Activated T-cell treated with anti-CD3 and anti-CD28 coated beads, Interleukin-2, amount 50 U/mL, for 72 hours (primary cell): ENCODE data around the gene GP1BB. TPM values are rescaled to one million over a fixed set of nuclear protein-coding genes. Genes with fewer than 3 reads are reported as not detected.
"Not testable (repeated sequence)": the region's sequence is repeated elsewhere in the genome, so short reads cannot be mapped to it uniquely, and the experiment has no call there.

Experiments
- ATAC-seq, 2 donors: fragments of 150-1000 bp; cut with Tn5 transposase; replicated peaks in 1 of 2; 2 replicates each; pipeline ENCODE4 v1.10.0; 2021; ENCODE audit warnings: moderate library complexity in 2 of 2, mild to moderate bottlenecking in 1 of 2
- DNase-seq, 2 donors: peaks; one replicate each; pipeline ENCODE4 v3.0.0; 2021 to 2022; ENCODE audit warnings: mixed read lengths in 1 of 2
- H3K27ac Mint-ChIP-seq: one replicate; pipeline ENCODE4 v1.8.0; 2022; ENCODE audit warnings: mild to moderate bottlenecking, moderate library complexity, mixed read lengths
- H3K27me3 Mint-ChIP-seq: one replicate; pipeline ENCODE4 v1.8.0; 2022; ENCODE audit warnings: low read depth, mixed read lengths
- H3K36me3 Mint-ChIP-seq, 2 donors: one replicate each; pipeline ENCODE4 v1.8.0; 2022; ENCODE audit warnings: mixed read lengths in 2 of 2, mild to moderate bottlenecking in 1 of 2; ENCODE audit not compliant: insufficient read depth in 2 of 2
- H3K4me1 Mint-ChIP-seq: one replicate; pipeline ENCODE4 v1.8.0; 2022; ENCODE audit warnings: low read depth, mixed read lengths
- H3K4me3 Mint-ChIP-seq, 2 donors: one replicate each; pipeline ENCODE4 v1.8.0; 2022; ENCODE audit warnings: mild to moderate bottlenecking in 2 of 2, mixed read lengths in 2 of 2, moderate library complexity in 2 of 2
- H3K9me3 Mint-ChIP-seq, 2 donors: one replicate each; pipeline ENCODE4 v1.8.0; 2022; ENCODE audit warnings: mixed read lengths in 2 of 2
- total RNA-seq, 2 donors: library from RNA; stranded (reverse); gene quantifications; one replicate each; pipeline ENCODE4 v1.2.3, GENCODE V29; 2022

The GP1BB gene
- under 1 TPM in 1 of 2 donors, not detected in 1; 0.17 TPM for total RNA-seq

DNA sequence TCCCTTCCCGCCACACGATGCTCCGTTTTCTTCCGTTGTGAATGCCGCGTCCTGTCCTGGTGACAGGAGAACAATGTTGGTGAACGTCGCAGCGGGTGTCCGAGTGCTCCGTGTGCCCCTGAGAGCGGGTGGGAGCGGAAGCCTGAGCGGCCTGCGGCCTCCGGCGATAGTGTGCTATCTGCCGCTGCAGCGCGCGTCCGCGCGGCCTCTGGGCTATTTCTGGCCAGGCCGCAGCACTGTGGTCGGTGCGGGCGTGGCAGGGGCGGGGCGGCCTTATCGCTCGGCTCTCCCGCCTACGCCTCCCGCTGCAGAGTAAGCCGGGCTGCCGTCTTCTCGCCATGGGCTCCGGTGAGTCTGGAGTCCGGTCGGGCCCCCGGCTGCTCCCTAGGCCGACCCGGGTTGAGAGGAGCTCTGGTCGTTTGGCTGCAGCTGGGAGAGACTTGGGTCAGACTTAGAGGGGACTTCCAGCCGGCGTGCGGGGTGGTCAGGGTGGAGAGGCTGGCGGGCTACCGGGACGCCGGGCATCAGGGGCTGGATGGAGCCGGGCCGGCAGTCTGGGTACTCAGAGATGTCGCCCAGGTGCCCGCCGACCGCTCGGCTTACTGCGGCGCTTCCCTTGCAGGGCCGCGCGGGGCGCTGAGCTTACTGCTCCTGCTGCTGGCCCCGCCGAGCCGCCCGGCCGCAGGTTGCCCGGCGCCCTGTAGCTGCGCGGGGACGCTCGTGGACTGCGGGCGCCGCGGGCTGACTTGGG is at the start of gene GP1BB:
Gene GP1BB (plus strand): TSS at position 308 of the 751 bp plus-strand sequence. CDS start 31 bp downstream, at position 339.
- no peaks in the 10 kb centered on the region for H3K9me3 Mint-ChIP-seq
- peak; percentile 72 to 75 for ATAC-seq
- peaks cover 13% of the 10 kb centered on the region for H3K4me1 Mint-ChIP-seq
- H3K27me3 Mint-ChIP-seq, result peaks cover 44% of the 10 kb centered on the region
- no peak within 1 kb of the TSS for H3K27ac Mint-ChIP-seq
- no peaks in the 10 kb centered on the region for H3K36me3 Mint-ChIP-seq
- DNase-seq, result peak; percentile 64
- peak within 1 kb of the TSS; percentile 77 to 80 for H3K4me3 Mint-ChIP-seq

- ATAC-seq (no peak), DNase-seq (no peak)
- H3K4me3 Mint-ChIP-seq, result no peak overlapping the region
- H3K9me3 Mint-ChIP-seq, result no peaks in the 10 kb centered on the region
- no peaks in the 10 kb centered on the region for H3K36me3 Mint-ChIP-seq
- no peak overlapping the region for H3K27ac Mint-ChIP-seq
- H3K27me3 Mint-ChIP-seq, result no peaks in the 10 kb centered on the region
- no peaks in the 10 kb centered on the region for H3K4me1 Mint-ChIP-seq
These were observed 49.7 kb upstream of the GP1BB start for GRCh38 chr22:19673660-19674059.

DNA sequence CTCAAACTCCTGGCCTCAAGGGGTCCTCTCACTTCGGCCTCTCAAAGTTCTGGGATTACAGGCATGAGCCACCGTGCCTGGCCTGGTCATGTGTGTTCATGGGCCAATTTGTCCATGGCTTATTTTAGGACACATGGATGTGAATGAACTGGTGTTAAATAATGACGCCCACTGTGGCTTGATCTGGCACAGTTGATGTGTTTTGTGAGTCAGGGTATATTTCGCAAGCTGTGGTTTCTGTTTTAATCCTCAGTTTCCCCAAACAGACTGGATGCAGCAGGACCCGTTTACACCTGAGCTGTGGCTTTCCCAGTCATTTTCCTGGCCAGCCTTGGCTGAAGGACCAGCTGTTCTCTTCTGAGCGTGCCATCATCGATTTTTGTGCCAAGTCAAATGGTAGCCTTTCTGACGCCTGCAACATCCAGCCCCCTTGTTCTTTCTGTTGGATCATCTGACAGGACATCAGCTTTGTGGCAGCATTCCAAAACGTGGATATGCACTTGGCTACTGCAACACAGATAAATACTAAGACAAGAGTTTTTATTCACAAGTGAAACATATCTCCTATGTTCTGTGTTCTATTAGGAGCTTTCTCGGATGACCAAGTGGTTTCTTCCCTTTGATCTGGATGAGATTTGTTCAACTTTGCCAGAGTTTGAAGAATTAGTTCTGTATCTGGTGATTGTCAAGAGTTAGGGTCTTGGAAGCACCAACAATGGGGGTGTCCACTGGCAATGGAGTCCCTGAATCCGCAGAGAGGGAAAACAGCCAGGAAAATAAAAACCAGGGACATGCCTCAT is 49.0 kb upstream of the GP1BB start:
- no peak overlapping the region for H3K4me3 Mint-ChIP-seq
- no peaks in the 10 kb centered on the region for H3K4me1 Mint-ChIP-seq
- H3K27ac Mint-ChIP-seq, result no peak overlapping the region
- H3K27me3 Mint-ChIP-seq, result no peaks in the 10 kb centered on the region
- ATAC-seq (no peak), DNase-seq (no peak)
- H3K36me3 Mint-ChIP-seq, result no peaks in the 10 kb centered on the region
- no peaks in the 10 kb centered on the region for H3K9me3 Mint-ChIP-seq

- Mint-ChIP-seq H3K27ac (no peak overlapping the region), H3K27me3 (no peaks in the 10 kb centered on the region), H3K36me3 (no peaks in the 10 kb centered on the region), H3K4me3 (no peak overlapping the region), H3K4me1 (no peaks in the 10 kb centered on the region), H3K9me3 (no peaks in the 10 kb centered on the region)
- no peak for DNase-seq
- ATAC-seq, result no peak
These were observed 48.4 kb upstream of the GP1BB start for GRCh38 chr22:19674929-19675253.

- no peaks in the 10 kb centered on the region for H3K9me3 Mint-ChIP-seq
- no peaks in the 10 kb centered on the region for H3K36me3 Mint-ChIP-seq
- no peak for ATAC-seq
- H3K27ac Mint-ChIP-seq, result no peak overlapping the region
- no peak overlapping the region for H3K4me3 Mint-ChIP-seq
- H3K27me3 Mint-ChIP-seq, result peaks cover under 1% of the 10 kb centered on the region
- H3K4me1 Mint-ChIP-seq, result no peaks in the 10 kb centered on the region
- no peak for DNase-seq
These were observed 47.9 kb upstream of the GP1BB start for GRCh38 chr22:19675428-19675827.

DNA sequence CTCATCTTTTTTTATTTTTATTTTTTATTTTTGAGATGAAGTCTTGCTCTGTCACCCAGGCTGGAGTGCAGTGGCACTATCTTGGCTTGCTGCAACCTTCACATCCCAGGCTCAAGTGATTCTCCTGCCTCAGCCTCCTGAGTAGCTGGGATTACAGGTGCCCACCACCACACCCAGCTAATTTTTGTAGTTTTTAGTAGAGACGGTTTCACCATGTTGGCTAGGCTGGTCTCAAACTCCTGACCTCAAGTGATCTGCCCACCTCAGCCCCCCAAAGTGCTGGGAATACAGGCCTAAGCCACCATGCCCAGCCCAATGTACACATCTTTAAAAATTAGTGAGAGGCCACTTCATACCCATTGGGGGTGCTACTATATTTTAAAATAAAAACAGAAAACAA is 46.9 kb upstream of the GP1BB start:
- not testable (repeated sequence) for H3K9me3 Mint-ChIP-seq, DNase-seq, H3K36me3 Mint-ChIP-seq, H3K27ac Mint-ChIP-seq, H3K4me3 Mint-ChIP-seq, H3K27me3 Mint-ChIP-seq, H3K4me1 Mint-ChIP-seq, ATAC-seq

GRCh38 chr22:19678949-19679521 is 44.3 kb upstream of the GP1BB start:
- DNase-seq (no peak), ATAC-seq (no peak)
- Mint-ChIP-seq H3K27me3 (peaks cover 35% of the 10 kb centered on the region), H3K36me3 (peaks cover 3% of the 10 kb centered on the region in 2 donors), H3K27ac (no peak overlapping the region), H3K4me1 (no peaks in the 10 kb centered on the region), H3K4me3 (no peak overlapping the region), H3K9me3 (peaks cover 0 to 1% of the 10 kb centered on the region in 2 donors)

- ATAC-seq, result peak; percentile 54 to 70
- Mint-ChIP-seq H3K4me3 (no peak overlapping the region), H3K4me1 (no peaks in the 10 kb centered on the region), H3K9me3 (peaks cover 0 to 1% of the 10 kb centered on the region in 2 donors), H3K27me3 (peaks cover 37% of the 10 kb centered on the region), H3K27ac (no peak overlapping the region), H3K36me3 (peaks cover 3% of the 10 kb centered on the region in 2 donors)
- peak; percentile 55 to 68 for DNase-seq
These were observed 43.7 kb upstream of the GP1BB start for GRCh38 chr22:19679522-19680101.

DNA sequence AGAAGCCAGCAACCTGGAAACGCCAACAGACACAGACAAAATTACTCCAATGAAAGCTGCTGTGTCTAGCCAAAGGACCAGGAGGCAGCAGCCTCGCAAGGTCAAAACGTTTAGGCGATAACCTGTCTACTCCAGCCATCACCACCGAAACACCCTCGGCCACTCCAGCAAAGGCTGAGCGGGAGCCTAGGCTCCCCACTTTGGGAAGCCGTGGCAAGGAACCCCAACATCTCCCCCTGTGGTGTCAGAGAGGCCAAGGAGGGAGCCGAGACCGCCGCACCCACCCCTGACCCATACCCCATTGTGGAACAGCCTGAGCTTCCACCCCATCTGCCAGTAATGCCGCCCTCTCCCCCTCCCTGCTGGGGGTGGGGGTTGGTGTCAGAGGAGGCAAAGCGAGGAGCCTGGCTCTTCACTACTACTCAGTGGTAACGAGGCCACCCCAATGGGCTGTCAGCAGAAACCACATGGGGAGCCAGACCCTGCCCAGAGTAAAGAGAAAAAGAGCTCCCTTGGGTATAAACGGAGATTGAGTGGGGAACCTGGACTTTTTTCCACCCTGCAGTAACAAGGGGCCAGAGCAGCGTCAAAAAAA is 43.0 kb upstream of the GP1BB start:
- H3K4me1 Mint-ChIP-seq, result no peaks in the 10 kb centered on the region
- no peak overlapping the region for H3K27ac Mint-ChIP-seq
- H3K36me3 Mint-ChIP-seq, result peaks cover 3% of the 10 kb centered on the region in 2 donors
- ATAC-seq (no peak), DNase-seq (no peak)
- H3K27me3 Mint-ChIP-seq, result peaks cover 37% of the 10 kb centered on the region
- no peak overlapping the region for H3K4me3 Mint-ChIP-seq
- H3K9me3 Mint-ChIP-seq, result peaks cover 0 to 1% of the 10 kb centered on the region in 2 donors

DNA sequence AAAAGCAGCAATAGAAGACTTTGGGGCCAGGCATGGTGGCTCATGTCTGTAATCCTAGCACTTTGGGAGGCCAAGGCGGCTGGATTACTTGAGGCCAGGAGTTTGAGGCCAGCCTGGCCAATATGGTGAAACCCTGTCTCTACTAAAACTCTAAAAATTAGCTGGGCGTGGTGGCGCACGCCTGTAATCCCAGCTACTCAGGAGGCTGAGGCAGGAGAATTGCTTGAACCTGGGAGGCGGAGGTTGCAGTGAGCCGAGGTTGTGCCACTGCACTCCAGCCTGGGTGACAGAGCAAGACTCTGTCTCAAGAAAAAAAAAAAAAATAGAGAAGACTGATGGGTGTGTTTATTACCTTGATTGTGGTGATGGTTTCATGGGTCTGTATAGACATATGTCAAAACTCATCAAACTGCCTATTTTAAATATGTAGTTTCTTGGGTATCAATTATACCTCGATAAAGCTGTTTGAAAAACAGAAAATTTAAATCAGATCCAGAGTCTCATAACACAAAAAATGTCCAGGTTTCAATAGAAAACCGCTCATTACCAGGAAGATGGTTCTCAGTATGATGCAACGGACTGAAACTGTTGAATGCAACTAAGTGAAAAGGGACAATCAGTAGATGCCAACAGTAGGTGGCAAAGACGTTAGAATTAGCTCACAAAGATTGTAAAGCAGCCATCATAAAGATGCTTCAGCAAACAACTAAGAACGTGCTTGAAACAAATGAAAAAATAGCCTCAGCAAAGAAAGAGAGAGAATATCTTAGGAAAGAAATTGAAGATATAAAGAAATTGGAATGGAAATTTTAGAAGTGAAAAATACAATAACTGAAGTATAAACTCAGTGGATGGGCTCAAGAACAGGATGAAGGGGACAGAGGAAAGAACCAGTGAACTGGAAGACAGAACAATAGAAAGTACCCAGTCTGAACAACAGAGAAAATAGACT is 42.2 kb upstream of the GP1BB start:
- Mint-ChIP-seq H3K9me3 (peaks cover 0 to 1% of the 10 kb centered on the region in 2 donors), H3K27me3 (peaks cover 37% of the 10 kb centered on the region), H3K27ac (peak overlapping the region; percentile 61), H3K4me3 (peak overlapping the region in 1 of 2 donors; percentile 42), H3K4me1 (no peaks in the 10 kb centered on the region), H3K36me3 (peaks cover 3% of the 10 kb centered on the region in 2 donors)
- ATAC-seq (peak; percentile 25 to 44), DNase-seq (no peak)

DNA sequence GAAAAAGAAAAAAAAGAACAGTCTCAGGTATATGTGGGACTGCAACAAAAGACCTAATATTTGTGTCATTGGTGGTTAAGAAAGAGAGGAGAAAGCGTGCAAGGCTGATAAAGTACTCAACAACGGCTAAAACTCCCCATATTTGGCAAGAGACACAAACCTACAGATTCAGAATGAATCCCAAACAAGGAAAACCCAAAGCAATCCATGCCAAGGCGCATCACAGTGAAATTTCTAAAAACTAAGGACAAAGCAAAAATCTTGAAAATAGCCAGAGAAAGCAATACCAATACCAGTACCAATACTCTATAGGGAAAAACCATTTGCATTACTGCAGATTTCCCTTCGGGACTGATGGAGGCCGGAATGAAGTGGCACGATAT is 41.5 kb upstream of the GP1BB start:
- H3K4me1 Mint-ChIP-seq, result no peaks in the 10 kb centered on the region
- H3K9me3 Mint-ChIP-seq, result peaks cover 0 to 1% of the 10 kb centered on the region in 2 donors
- DNase-seq (no peak), ATAC-seq (no peak)
- peaks cover 3% of the 10 kb centered on the region in 2 donors for H3K36me3 Mint-ChIP-seq
- no peak overlapping the region for H3K4me3 Mint-ChIP-seq
- peaks cover 37% of the 10 kb centered on the region for H3K27me3 Mint-ChIP-seq
- peak overlapping the region; percentile 61 for H3K27ac Mint-ChIP-seq

DNA sequence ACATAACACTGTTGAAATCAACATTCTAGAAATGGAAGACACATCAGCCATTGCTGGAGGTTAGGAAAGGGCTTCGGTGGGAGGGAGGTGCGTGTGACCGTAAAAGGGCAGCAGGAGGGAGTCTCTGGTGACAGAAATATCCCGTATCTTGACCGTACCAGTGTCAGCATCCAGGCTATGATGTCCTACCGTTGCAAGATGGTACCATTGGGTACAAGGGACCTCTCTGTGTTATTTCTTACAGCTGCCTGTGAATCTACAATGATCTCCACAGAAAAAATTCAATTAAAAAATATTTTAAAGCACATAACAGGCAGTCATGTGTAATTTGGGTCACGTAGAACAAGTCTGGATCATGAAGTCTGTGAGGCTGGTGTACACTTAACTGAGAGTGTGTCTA is 36.4 kb upstream of the GP1BB start:
- no peaks in the 10 kb centered on the region for H3K9me3 Mint-ChIP-seq
- no peak overlapping the region for H3K27ac Mint-ChIP-seq
- DNase-seq (no peak), ATAC-seq (no peak)
- no peaks in the 10 kb centered on the region for H3K36me3 Mint-ChIP-seq
- H3K27me3 Mint-ChIP-seq, result peaks cover 22% of the 10 kb centered on the region
- H3K4me1 Mint-ChIP-seq, result no peaks in the 10 kb centered on the region
- no peak overlapping the region for H3K4me3 Mint-ChIP-seq
